ENCODE measurements around the gene ACTN1.

- TF ChIP-seq CTCF (IDR thresholded peaks at IDR 0.05) (no peak), POLR2A (IDR thresholded peaks at IDR 0.05) (no peak), POLR2AphosphoS5 (IDR thresholded peaks at IDR 0.05; ENCODE audit: insufficient read depth in 1 of 2, low read depth in 1 of 2) (no peak)
Observed at GRCh38 chr14:68899033-68899603, 80.0 kb downstream of the ACTN1 start.
